GM19463 (cell line): ENCODE measurements around the gene KCNIP1.
"Not testable (repeated sequence)": the region's sequence is repeated elsewhere in the genome, so short reads cannot be mapped to it uniquely, and the experiment has no call there.

Experiments
- ATAC-seq: cut with Tn5 transposase; IDR thresholded peaks from one replicate; pipeline ENCODE4 v1.9.1; 2021; ENCODE audit warnings: mild to moderate bottlenecking, moderate library complexity; ENCODE audit not compliant: unreplicated experiment

The KCNIP1 gene

DNA sequence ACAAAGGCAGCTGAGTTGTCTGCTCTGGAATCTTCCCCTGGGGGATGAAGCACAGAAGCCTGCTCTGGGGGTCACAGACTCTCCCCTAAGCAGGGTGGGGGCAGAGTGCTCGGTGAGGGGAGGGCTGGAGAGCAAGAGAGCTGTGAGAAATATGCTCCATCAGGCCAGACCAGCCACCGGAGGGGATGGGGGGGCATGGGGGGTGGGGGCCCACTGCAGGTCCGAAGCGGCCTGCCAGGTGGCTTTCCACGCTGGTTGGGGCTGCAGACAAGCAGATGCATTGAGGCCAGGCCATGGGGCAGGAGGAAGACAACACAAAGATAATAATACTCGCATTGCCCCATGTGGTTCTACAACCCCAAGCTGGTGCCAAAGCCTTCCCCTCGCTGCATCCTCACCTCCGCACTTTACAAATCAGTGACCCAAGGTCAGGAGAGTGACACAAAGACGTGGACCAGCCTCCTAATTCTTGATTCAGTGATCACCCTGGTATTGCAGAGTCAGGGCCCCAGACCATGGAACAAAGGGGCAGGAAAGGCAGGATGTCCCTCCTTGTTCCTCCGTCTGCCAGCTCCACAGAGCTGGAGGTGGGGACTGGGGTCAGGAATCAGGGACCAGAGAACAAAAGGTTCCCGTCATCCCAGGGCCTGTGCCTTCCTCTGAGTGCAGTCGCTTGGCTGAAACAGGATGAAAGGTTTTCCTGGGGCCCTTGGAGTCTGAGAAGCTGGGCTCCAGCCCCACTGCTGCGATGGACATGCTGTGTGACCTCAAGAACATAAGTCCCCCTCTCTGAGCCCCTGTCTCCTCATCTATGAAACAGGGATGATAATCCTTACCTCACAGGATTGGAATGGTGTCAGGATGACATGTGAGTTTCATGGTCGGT lies 242.5 kb downstream of the KCNIP1 start:
- ATAC-seq: no peak

GRCh38 chr5:170746961-170747340 lies 243.1 kb downstream of the KCNIP1 start:
- ATAC-seq: no peak

- no peak for ATAC-seq
These were observed 243.5 kb downstream of the KCNIP1 start for GRCh38 chr5:170747357-170747756.

- ATAC-seq: no peak
These were observed 244.0 kb downstream of the KCNIP1 start for GRCh38 chr5:170747851-170748250.

GRCh38 chr5:170748951-170749471 lies 245.2 kb downstream of the KCNIP1 start:
- ATAC-seq: no peak

DNA sequence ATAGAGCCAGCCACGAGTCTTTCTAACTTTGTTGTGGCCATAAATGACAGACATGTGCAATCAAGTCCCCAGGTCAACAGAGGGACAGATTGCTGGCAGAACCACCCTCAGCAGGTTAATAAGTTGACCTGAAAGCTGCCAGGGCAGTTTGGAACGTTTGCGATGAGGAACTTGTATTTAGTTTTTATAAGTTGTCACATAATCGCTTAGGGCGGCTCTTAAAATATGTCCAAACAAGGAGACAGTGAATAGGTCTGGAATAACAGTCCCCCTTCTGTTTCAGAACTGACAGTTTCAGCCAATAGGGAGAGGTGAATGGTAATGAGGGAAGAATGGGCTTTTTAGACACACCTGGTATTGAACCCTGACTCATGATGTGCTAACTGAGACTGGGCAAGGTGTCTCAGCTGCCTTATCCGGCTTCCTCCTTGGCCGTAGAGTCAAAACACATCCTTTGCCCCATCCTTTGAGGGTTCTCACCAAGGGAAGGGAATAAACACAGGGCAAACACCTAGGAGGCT lies 246.2 kb downstream of the KCNIP1 start:
- ATAC-seq: no peak

DNA sequence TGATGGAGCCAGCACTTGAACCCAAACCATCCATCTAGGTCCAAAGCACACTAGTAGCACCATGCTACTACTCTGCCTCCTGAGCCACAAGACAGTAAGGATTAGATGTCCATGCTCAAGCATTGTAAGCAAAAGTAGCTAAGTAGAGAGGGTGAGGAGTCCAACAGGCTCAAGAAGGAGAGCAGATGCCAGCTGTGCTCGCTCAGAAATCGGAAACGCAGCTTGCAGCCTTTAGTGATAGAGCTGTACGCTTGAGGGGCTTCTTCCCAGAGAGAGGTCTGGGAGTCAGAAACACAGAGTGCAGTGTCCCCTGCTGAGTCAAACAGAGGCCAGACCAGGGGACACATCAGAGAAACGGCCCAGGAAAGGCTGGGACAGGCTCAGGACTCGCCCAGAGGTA lies 247.0 kb downstream of the KCNIP1 start:
- ATAC-seq: no peak

- no peak for ATAC-seq
These were observed 247.8 kb downstream of the KCNIP1 start for GRCh38 chr5:170751631-170752030.

DNA sequence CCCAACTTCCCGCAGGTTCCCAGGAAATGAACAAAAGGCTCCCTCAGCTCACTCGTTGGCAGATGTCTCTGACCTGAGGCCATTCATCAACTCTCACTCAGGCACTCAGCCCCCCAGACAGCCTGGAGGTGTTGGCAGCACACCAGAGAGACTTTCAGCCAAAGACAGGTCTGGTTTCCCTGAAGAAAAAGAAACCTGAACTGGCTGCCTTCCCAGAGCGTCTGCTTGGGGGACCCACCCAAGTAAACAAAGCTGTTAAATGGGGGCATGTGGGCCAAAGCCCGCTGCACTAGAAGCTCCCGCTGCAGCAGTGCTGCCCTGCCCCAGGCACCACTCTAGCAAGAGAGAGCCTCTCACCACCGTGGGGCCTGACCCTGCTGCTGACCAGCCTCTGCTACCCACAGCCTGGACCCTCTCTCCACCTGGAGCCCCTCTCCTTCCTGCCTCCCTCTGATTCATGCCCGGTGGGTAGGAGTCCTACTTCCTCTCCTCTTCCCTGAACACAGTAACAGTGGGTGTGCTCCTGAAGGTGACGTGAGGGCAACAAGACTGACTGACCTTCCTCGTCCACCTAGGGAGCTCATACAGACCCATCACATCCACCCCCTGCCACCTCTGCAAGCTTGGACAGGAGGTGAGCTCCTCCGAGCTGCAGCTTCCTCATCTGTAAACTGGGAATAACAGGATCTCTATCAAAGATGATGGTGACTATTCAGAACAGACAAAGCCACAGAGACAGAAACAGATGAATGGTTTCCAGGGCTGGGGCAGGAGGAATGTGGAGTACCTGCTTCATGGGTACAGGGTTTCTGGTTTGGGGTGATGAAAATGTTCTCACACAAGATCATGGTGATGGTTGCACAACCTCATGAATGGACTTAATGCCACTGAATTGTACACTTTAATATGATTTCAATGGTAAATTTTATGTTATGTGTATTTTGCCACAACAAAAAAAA lies 248.7 kb downstream of the KCNIP1 start:
- ATAC-seq: no peak

DNA sequence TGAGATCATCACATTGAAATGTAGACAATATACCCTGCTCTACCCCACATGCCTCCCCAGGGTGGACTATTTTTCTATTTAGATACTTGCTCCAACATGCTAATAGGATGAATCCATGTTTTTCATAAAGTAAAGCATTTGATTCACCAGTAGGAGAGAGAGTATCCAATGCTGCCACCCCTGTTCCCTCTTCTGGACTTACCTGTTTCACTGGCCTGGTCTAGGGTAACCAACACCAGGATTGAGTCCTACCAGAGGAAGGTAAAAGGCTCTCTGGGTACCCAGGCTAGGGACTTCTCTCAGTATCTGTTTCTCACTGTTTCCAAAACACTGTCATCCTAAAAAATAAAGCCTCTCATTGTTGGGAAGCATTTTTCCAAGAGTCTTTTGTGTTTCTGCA lies 249.5 kb downstream of the KCNIP1 start:
- no peak for ATAC-seq

DNA sequence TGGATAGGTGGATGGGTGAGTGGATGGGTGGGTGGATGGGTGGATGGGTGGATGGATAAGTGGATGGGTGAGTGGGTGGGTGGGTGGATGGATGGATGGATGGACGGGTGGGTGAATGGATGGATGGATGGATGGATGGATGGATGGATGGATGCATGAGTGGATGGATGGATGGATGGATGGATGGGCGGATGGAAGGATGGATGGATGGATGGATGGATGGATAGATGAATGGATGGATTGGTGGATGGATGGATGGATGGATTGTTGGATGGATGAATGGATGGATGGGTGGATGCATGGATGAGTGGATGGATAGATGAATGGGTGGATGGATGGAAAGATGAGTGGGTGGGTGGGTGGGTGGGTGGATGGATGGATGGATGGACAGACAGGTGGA lies 250.7 kb downstream of the KCNIP1 start:
- ATAC-seq: not testable (repeated sequence)

DNA sequence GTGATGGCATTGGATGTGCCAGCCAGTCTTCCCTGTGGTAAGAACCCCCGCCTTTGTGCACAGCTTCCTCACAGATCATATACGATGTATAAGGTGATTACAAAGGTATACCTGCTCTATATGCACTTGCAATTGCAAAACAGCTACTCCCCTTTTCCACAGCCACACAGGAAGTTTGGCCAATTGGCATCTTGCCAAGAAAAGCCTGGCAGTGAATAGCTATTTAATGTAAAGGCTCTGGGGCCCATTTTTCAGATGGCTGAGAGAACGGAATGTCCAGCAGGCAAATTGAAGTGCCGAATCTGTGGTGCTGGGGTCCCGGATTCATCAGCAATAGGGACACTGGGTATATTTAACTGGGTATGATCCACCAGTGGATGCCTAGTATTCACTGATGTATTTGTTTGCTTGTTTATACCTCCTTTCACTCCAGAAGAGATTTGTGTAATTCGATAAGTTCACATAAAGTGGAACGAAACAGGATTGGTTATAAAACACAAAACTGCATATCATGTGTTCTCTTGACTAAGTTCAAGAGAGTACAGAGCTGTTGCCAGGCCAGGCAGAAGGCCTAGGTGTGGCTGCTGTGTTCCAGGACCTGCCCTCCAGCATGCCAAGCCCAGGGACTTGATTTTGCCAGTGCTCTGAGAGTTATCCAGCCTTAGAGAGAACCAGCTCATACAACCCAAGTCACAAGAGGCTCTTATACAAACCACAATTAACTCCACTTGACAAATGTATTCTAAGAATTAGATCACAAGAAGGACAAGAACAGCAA lies 252.0 kb downstream of the KCNIP1 start:
- no peak for ATAC-seq

GRCh38 chr5:170756691-170757090 lies 252.9 kb downstream of the KCNIP1 start:
- no peak for ATAC-seq

GRCh38 chr5:170757182-170757601 lies 253.4 kb downstream of the KCNIP1 start:
- ATAC-seq: peak; percentile 95

GRCh38 chr5:170757669-170758068 lies 253.8 kb downstream of the KCNIP1 start:
- no peak for ATAC-seq

GRCh38 chr5:170758481-170758880 lies 254.7 kb downstream of the KCNIP1 start:
- ATAC-seq: no peak

DNA sequence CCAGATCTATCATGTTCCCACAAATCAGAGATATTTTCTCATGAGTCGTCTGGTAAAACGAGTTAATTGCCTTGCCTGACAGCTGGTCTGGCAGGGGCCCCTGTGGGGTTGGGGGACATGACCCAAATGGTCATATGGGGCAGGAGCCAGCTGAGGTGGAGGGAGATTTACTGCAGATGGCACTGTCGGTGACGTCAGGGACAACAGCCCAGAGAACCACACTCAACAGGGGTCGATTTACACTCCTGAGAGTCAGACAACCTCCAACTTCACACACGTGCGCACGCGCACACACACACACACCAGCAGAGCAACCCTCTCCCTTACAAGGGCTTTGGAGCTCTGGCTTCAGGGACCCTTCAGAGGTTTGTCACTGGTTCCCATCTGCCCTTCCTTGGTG lies 256.3 kb downstream of the KCNIP1 start:
- ATAC-seq: no peak

GRCh38 chr5:170761048-170761707 lies 257.4 kb downstream of the KCNIP1 start:
- ATAC-seq: no peak

GRCh38 chr5:170761708-170762066 lies 257.9 kb downstream of the KCNIP1 start:
- no peak for ATAC-seq

- ATAC-seq: not testable (repeated sequence)
These were observed 258.5 kb downstream of the KCNIP1 start for GRCh38 chr5:170762298-170762697.
